ENCODE measurements around the gene RPL41. TPM values are rescaled to one million over a fixed set of nuclear protein-coding genes. Genes with fewer than 3 reads are reported as not detected.
A peak's percentile ranks its signal among the peaks of the same experiment; 100 is the strongest.

The RPL41 gene
- polyA plus RNA-seq, 3 donors: 2,986 to 5,048 (median 3,308) TPM

DNA sequence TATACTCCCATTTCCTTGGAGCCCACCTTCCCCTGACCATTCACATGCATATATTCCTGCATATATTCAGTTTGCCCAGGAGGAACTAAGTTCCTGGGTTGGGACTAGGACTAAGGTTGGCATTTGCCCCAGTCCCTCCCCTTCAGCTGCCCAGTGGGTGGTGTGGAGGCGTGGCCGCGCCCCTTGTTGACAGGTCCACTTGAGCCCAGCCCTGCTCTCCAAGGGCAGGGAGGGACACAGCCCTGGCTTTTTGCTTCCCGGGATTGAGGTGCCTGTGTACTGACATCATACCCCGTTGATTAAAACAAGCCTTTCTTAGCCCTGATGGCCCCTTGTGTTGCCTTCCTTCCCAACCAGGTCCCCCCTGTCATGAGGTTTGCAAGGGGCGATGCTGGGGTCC, 29.2 kb upstream of the RPL41 start:
- Histone ChIP-seq H3K36me3 (replicated peaks in 1 of 2; ENCODE audit: control insufficient read depth in 1 of 2, insufficient read depth in 2 of 2, low read length in 2 of 2) (no peaks in the 10 kb centered on the region), H3K9me3 (replicated peaks in 1 of 2; ENCODE audit: control insufficient read depth in 1 of 2, insufficient read depth in 1 of 2, low read length in 2 of 2) (no peaks in the 10 kb centered on the region), H3K9ac (ENCODE audit: insufficient read depth, low read length, poor library complexity, severe bottlenecking) (no peak overlapping the region), H3K27ac (ENCODE audit: low read depth in 1 of 2, low read length in 2 of 2) (no peak overlapping the region), H3K79me2 (ENCODE audit: insufficient read depth, low read length) (no peaks in the 10 kb centered on the region), H3K4me1 (ENCODE audit: control insufficient read depth in 1 of 2, insufficient read depth in 2 of 2, low read length in 2 of 2) (no peaks in the 10 kb centered on the region), H2AFZ (ENCODE audit: insufficient read depth, low read depth, low read length, poor library complexity, severe bottlenecking) (peak overlapping the region; percentile 13), H3K4me3 (replicated peaks in 1 of 3; ENCODE audit: low read depth in 2 of 3, low read length in 3 of 3) (no peak overlapping the region), H3K4me2 (replicated peaks; ENCODE audit: extremely low read depth, low read length, poor library complexity, severe bottlenecking) (no peak overlapping the region), H4K20me1 (ENCODE audit: insufficient read depth, low read length) (no peaks in the 10 kb centered on the region), H3K27me3 (ENCODE audit: control insufficient read depth in 2 of 2, insufficient read depth in 2 of 2, low read length in 2 of 2) (peaks cover 0 to 9% of the 10 kb centered on the region in 2 donors)
- Mint-ChIP-seq H3K27me3 (ENCODE audit: low read depth in 3 of 3) (peaks cover 17 to 19% (median 19%) of the 10 kb centered on the region in 3 donors), H3K9me3 (peaks cover 0 to 3% (median 0%) of the 10 kb centered on the region in 7 donors), H3K4me3 (no peak overlapping the region), H3K27ac (no peak overlapping the region), H3K36me3 (no peaks in the 10 kb centered on the region), H3K4me1 (no peaks in the 10 kb centered on the region)
- DNase-seq: no peak
- 93% methylated on average over 6 of the region's 6 CpGs for WGBS (ENCODE audit: insufficient coverage)
- TF ChIP-seq, protein P1, sequence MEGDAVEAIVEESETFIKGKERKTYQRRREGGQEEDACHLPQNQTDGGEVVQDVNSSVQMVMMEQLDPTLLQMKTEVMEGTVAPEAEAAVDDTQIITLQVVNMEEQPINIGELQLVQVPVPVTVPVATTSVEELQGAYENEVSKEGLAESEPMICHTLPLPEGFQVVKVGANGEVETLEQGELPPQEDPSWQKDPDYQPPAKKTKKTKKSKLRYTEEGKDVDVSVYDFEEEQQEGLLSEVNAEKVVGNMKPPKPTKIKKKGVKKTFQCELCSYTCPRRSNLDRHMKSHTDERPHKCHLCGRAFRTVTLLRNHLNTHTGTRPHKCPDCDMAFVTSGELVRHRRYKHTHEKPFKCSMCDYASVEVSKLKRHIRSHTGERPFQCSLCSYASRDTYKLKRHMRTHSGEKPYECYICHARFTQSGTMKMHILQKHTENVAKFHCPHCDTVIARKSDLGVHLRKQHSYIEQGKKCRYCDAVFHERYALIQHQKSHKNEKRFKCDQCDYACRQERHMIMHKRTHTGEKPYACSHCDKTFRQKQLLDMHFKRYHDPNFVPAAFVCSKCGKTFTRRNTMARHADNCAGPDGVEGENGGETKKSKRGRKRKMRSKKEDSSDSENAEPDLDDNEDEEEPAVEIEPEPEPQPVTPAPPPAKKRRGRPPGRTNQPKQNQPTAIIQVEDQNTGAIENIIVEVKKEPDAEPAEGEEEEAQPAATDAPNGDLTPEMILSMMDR (IDR thresholded peaks at IDR 0.05): no peak
- intact Hi-C loops (cut with micrococcal nuclease): no loop called here

DNA sequence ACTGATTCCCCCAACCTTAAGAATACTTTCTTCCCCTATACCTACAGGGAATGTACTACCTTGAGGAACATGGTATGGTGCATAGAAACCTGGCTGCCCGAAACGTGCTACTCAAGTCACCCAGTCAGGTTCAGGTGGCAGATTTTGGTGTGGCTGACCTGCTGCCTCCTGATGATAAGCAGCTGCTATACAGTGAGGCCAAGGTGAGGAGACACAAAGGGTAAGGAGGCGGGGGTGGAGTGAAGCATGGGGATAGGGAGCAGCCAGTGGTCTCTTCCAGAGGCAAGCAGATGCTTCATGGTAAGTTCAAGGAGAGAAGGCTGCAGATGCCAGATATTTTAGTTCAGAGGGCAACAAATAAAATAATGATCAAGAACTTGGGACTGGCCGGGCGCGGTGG, 18.7 kb upstream of the RPL41 start:
- Mint-ChIP-seq H3K4me1 (peaks cover under 1% of the 10 kb centered on the region), H3K36me3 (no peaks in the 10 kb centered on the region), H3K27ac (no peak overlapping the region), H3K4me3 (no peak overlapping the region), H3K27me3 (ENCODE audit: low read depth in 3 of 3) (peaks cover 15 to 28% (median 20%) of the 10 kb centered on the region in 3 donors), H3K9me3 (peaks cover 0 to 1% (median 0%) of the 10 kb centered on the region in 7 donors)
- Histone ChIP-seq H3K9ac (ENCODE audit: insufficient read depth, low read length, poor library complexity, severe bottlenecking) (no peak overlapping the region), H2AFZ (ENCODE audit: insufficient read depth, low read depth, low read length, poor library complexity, severe bottlenecking) (no peak overlapping the region), H3K27ac (ENCODE audit: low read depth in 1 of 2, low read length in 2 of 2) (no peak overlapping the region), H3K79me2 (ENCODE audit: insufficient read depth, low read length) (no peaks in the 10 kb centered on the region), H3K4me3 (replicated peaks in 1 of 3; ENCODE audit: low read depth in 2 of 3, low read length in 3 of 3) (no peak overlapping the region), H3K36me3 (replicated peaks in 1 of 2; ENCODE audit: control insufficient read depth in 1 of 2, insufficient read depth in 2 of 2, low read length in 2 of 2) (no peaks in the 10 kb centered on the region), H3K4me1 (ENCODE audit: control insufficient read depth in 1 of 2, insufficient read depth in 2 of 2, low read length in 2 of 2) (no peaks in the 10 kb centered on the region), H3K4me2 (replicated peaks; ENCODE audit: extremely low read depth, low read length, poor library complexity, severe bottlenecking) (no peak overlapping the region), H4K20me1 (ENCODE audit: insufficient read depth, low read length) (no peaks in the 10 kb centered on the region), H3K27me3 (ENCODE audit: control insufficient read depth in 2 of 2, insufficient read depth in 2 of 2, low read length in 2 of 2) (peaks cover 0 to 5% of the 10 kb centered on the region in 2 donors), H3K9me3 (replicated peaks in 1 of 2; ENCODE audit: control insufficient read depth in 1 of 2, insufficient read depth in 1 of 2, low read length in 2 of 2) (no peaks in the 10 kb centered on the region)
- TF ChIP-seq, protein P1 (IDR thresholded peaks at IDR 0.05): no peak
- 93% methylated on average over 6 of the region's 6 CpGs for WGBS (ENCODE audit: insufficient coverage)
- intact Hi-C loops (cut with micrococcal nuclease): no loop called here
- no peak for DNase-seq

Data from CD14-positive monocyte (primary cell).